ENCODE results near the gene MAST3. TPM values are rescaled to one million over a fixed set of nuclear protein-coding genes. Genes with fewer than 3 reads are reported as not detected.

MAST3 gene
- polyA plus RNA-seq, 1 of the 3 experiments (the other 2 are of a cell fraction), result 4.5 TPM

GRCh38 chr19:18131841-18132596 is 34.4 kb downstream of the MAST3 start:
- Histone ChIP-seq H3K4me1 (ENCODE audit: control insufficient read depth in 1 of 2, insufficient read depth in 2 of 2, low read depth in 1 of 2, low read length in 1 of 2) (no peaks in the 10 kb centered on the region), H3K4me3 (ENCODE audit: low read depth in 2 of 2, low read length in 1 of 2) (no peak overlapping the region), H3K27ac (ENCODE audit: low read depth in 2 of 2, low read length in 1 of 2) (no peak overlapping the region), H3K9me2 (no peaks in the 10 kb centered on the region), H3K9ac (no peak overlapping the region), H3K36me3 (replicated peaks in 1 of 2; ENCODE audit: control insufficient read depth in 1 of 2, insufficient read depth in 2 of 2, low read length in 1 of 2) (peaks cover 16 to 17% of the 10 kb centered on the region in 2 experiments), H3K79me2 (ENCODE audit: insufficient read depth) (no peaks in the 10 kb centered on the region), H3K4me2 (no peak overlapping the region), H2AFZ (ENCODE audit: low read depth) (no peak overlapping the region), H4K20me1 (ENCODE audit: insufficient read depth) (no peaks in the 10 kb centered on the region), H3K9me3 (no peaks in the 10 kb centered on the region), H3F3A (replicated peaks; ENCODE audit: insufficient read depth) (no peaks in the 10 kb centered on the region), H3K27me3 (ENCODE audit: insufficient read depth) (no peaks in the 10 kb centered on the region)
- ChIA-PET CTCF (interaction anchor here (1.0 to 1.3 kb wide), 2 partner anchors 14 kb away, joined by 3 read pairs; no protein-coding TSS in a partner anchor), POLR2A (no interaction called here)
- 90% methylated on average over 25 of the region's 31 CpGs for WGBS (ENCODE audit: low lambda C conversion rate)
- DNase-seq, result no peak
- no peak for TF ChIP-seq GABPA (IDR thresholded peaks at IDR 0.05; ENCODE audit: low read depth)
- TF ChIP-seq JUND (IDR thresholded peaks at IDR 0.05), result no peak
- TF ChIP-seq USF2 (IDR thresholded peaks at IDR 0.05; ENCODE audit: borderline replicate concordance, low read depth, low read length), result no peak
- TF ChIP-seq PBX3 (IDR thresholded peaks at IDR 0.05), result no peak
- no peak for TF ChIP-seq REST (IDR thresholded peaks at IDR 0.05; ENCODE audit: low read depth, low read length)
- no peak for TF ChIP-seq MEF2A (IDR thresholded peaks at IDR 0.05; ENCODE audit: borderline replicate concordance, low read depth)
- TF ChIP-seq TEAD4 (IDR thresholded peaks at IDR 0.05; ENCODE audit: borderline replicate concordance, insufficient read depth), result no peak
- no peak for TF ChIP-seq MAX (IDR thresholded peaks at IDR 0.05; ENCODE audit: low read depth)
- TF ChIP-seq SIN3A (IDR thresholded peaks at IDR 0.05; ENCODE audit: borderline replicate concordance, low read depth, low read length), result no peak
- no peak for TF ChIP-seq TCF12 (IDR thresholded peaks at IDR 0.05)
- TF ChIP-seq USF1 (IDR thresholded peaks at IDR 0.05; ENCODE audit: borderline replicate concordance, low read depth), result no peak
